RWPE1 (cell line): ENCODE results near the gene GLE1.
A peak's percentile ranks its signal among the peaks of the same experiment; 100 is the strongest.

Experiments
- CTCF ChIA-PET: fragments of 350-600 bp; sonication (Branson Sonifier 250); formaldehyde crosslinking; extraction: SDS; loops from one replicate; lab custom pipeline; 2021; lab: Yijun Ruan, JAX
- POLR2A ChIA-PET: fragments of 400-600 bp; formaldehyde crosslinking; extraction: SDS; loops from one replicate; lab custom pipeline; 2020; ENCODE audit warnings: antibody characterized with exemption; ENCODE audit not compliant: low non-redundant PET; lab: Yijun Ruan, JAX
- DNase-seq: peaks from one replicate; pipeline ENCODE4 v3.0.0; 2012; ENCODE audit warnings: low spot score
- H3K27ac ChIP-seq: fragments of 450-650 bp; 2 replicates; pipeline ENCODE4 v1.5.1; 2017
- TF ChIP-seq, protein P1 (sequence below): fragments of 450-650 bp; conservative IDR thresholded peaks from 2 replicates; pipeline ENCODE4 v1.5.1; 2017; ENCODE audit warnings: low read depth, mild to moderate bottlenecking

Gene GLE1

DNA sequence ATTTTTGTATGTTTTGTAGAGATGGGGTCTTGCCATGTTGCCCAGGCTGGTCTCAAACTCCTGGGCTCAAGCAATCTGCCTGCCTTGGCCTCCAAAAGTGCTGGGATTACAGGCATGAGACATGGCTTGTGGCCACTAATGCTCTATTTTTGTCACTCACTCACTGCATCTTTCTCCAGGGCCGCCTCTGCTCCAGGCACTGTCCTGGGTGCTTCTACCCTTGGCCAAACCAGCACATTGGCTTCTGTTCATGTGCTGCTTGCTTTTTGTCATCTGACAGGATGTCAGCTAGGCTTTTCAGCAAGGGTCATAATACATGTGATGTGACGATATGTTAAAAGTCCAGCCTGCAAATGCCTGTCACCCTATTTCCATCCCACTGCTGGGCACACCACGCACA is 45.5 kb upstream of the GLE1 start:
- no peak for DNase-seq
- ChIA-PET CTCF (interaction anchor here (2.9 kb wide), 1 partner anchor 21 kb away, joined by 10 read pairs; no protein-coding TSS in a partner anchor), POLR2A (no interaction called here)
- TF ChIP-seq, protein P1, sequence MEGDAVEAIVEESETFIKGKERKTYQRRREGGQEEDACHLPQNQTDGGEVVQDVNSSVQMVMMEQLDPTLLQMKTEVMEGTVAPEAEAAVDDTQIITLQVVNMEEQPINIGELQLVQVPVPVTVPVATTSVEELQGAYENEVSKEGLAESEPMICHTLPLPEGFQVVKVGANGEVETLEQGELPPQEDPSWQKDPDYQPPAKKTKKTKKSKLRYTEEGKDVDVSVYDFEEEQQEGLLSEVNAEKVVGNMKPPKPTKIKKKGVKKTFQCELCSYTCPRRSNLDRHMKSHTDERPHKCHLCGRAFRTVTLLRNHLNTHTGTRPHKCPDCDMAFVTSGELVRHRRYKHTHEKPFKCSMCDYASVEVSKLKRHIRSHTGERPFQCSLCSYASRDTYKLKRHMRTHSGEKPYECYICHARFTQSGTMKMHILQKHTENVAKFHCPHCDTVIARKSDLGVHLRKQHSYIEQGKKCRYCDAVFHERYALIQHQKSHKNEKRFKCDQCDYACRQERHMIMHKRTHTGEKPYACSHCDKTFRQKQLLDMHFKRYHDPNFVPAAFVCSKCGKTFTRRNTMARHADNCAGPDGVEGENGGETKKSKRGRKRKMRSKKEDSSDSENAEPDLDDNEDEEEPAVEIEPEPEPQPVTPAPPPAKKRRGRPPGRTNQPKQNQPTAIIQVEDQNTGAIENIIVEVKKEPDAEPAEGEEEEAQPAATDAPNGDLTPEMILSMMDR, result no peak
- H3K27ac ChIP-seq, result peak overlapping the region; percentile 12

DNA sequence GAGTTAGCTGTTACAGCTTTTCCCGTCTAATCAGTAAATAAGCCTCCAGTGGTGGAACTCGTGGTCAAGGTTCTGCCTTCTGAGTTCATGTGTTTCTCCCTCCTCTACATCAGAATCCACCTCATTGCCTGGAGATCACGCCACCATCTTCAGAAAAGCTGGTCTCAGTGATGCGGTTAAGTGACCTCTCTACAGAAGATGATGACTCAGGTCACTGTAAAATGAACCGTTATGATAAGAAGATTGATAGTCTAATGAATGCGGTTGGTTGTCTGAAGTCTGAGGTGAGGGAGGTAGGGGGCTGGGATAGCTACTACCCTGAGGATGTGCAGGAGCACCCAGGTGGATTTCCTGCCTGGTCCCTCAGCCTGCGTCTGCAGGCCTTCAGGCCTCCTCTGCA is 35.4 kb upstream of the GLE1 start:
- POLR2A ChIA-PET, result no interaction called here
- TF ChIP-seq, protein P1, result no peak
- no peak for DNase-seq
- H3K27ac ChIP-seq, result peak overlapping the region; percentile 5; the same call in 1 of the 2 replicates
- CTCF ChIA-PET, result interaction anchor here (1.1 kb wide), 1 partner anchor 30 kb away, joined by 3 read pairs; no protein-coding TSS in a partner anchor

DNA sequence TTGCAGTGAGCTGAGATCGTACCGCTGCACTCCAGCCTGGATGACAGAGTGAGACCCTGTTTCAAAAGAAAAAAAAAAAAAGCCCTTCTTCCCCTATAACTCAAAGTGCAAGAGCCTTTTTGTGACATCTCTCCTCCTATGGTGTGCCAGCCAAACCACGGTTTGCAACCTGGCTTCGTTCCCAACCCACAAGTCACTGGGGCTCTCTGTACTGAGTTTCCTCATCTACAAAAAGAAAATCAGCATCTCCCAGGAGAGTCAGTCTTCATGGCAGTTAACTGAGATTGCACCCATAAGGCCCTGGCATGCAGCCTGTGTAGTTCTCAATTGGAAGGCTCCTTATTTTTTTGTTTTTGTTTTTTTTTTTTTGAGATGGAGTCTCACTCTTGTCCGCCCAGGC is 34.0 kb upstream of the GLE1 start:
- TF ChIP-seq, protein P1, result no peak
- ChIA-PET POLR2A (no interaction called here), CTCF (no interaction called here)
- peak overlapping the region; percentile 32 for H3K27ac ChIP-seq
- no peak for DNase-seq

DNA sequence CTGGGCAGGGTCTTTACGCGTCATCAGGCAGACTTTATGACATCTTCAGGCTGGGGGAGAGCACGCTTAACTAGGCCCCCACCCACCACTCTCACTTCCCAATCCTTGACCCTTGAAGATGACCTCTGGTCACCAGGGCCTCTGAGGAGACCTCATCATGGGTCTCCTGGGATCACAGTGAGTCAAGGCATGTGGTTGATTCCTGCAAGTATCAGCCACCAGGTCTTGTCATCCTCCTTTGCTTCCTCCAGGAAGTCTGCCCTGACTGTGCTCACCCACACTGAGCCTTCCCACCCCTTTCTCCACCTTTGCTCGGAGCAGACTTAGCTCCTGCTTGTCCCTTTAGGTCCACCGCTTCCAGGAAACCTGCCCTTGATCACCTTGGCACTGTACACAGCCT is 31.4 kb upstream of the GLE1 start:
- ChIA-PET CTCF (interaction anchor here (0.6 kb wide), 1 partner anchor 90 kb away, joined by 3 read pairs; no protein-coding TSS in a partner anchor), POLR2A (no interaction called here)
- peak overlapping the region; percentile 2; the same call in 1 of the 2 replicates for H3K27ac ChIP-seq
- DNase-seq, result no peak
- TF ChIP-seq, protein P1, result no peak

DNA sequence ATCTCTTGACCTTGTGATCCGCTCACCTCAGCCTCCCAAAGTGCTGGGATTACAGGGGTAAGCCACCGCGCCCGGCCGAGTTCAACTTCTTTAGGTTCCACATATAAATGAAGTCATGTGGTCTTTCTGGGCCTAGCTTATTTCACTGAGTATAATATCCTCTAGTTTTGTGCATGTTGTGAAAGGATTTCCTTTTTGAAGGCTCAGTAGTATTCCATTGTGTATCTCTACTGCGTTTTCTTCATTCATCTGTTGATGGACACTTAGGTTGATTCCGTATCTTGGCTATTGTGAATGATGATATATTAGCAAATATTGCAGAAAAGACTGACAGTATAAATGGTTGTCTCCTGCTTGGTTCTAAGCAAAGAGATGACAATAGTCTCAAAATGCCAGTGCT is 28.7 kb upstream of the GLE1 start:
- H3K27ac ChIP-seq, result no peak overlapping the region
- POLR2A ChIA-PET, result no interaction called here
- TF ChIP-seq, protein P1, result no peak
- CTCF ChIA-PET, result no interaction called here
- DNase-seq, result no peak

DNA sequence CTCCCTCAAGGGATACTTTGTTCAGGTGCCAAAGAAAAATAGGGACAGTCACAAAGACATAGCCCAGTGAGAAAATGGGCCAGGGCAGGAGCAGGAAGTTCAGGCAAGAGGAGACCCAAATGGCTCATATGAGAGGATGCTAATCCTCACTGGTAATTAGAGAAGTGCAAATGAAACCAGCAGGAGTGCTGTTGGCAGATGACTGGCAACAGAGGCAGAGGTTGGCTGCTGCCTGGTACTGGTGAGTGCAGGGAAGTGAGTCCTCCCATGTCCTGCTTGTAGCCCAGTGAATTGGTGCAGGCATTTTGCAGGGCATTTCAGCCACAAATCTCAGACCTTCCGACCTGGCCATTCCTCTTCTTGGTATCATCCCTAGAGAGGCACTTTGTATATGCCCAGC is 25.3 kb upstream of the GLE1 start:
- ChIA-PET CTCF (no interaction called here), POLR2A (no interaction called here)
- H3K27ac ChIP-seq, result no peak overlapping the region
- DNase-seq, result no peak
- TF ChIP-seq, protein P1, result no peak
